OCI-LY7 (cell line): Measurements from ENCODE around the gene CDCP1.

Experiments used
- EZH2phosphoT487 ChIP-seq: fragments of 200-600 bp; sonication (generic); IDR thresholded peaks from 2 replicates; pipeline ENCODE4 v1.6.1; 2018; ENCODE audit warnings: low read depth, borderline replicate concordance, mild to moderate bottlenecking, mixed run types, antibody characterized with exemption, low read length, moderate library complexity, mixed read lengths
- TF ChIP-seq, protein P1 (sequence below): fragments of 200-600 bp; sonication (generic); conservative IDR thresholded peaks from 2 replicates; pipeline ENCODE4 v1.5.1; 2014; ENCODE audit warnings: mild to moderate bottlenecking, antibody characterized with exemption, low read length, moderate library complexity, mixed read lengths

GRCh38 chr3:45118615-45119071 is 27.5 kb downstream of the CDCP1 start:
- TF ChIP-seq, protein P1, sequence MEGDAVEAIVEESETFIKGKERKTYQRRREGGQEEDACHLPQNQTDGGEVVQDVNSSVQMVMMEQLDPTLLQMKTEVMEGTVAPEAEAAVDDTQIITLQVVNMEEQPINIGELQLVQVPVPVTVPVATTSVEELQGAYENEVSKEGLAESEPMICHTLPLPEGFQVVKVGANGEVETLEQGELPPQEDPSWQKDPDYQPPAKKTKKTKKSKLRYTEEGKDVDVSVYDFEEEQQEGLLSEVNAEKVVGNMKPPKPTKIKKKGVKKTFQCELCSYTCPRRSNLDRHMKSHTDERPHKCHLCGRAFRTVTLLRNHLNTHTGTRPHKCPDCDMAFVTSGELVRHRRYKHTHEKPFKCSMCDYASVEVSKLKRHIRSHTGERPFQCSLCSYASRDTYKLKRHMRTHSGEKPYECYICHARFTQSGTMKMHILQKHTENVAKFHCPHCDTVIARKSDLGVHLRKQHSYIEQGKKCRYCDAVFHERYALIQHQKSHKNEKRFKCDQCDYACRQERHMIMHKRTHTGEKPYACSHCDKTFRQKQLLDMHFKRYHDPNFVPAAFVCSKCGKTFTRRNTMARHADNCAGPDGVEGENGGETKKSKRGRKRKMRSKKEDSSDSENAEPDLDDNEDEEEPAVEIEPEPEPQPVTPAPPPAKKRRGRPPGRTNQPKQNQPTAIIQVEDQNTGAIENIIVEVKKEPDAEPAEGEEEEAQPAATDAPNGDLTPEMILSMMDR, result no peak
- no peak for TF ChIP-seq EZH2phosphoT487
